ENCODE data around the gene ZNF221.

Gene ZNF221

DNA sequence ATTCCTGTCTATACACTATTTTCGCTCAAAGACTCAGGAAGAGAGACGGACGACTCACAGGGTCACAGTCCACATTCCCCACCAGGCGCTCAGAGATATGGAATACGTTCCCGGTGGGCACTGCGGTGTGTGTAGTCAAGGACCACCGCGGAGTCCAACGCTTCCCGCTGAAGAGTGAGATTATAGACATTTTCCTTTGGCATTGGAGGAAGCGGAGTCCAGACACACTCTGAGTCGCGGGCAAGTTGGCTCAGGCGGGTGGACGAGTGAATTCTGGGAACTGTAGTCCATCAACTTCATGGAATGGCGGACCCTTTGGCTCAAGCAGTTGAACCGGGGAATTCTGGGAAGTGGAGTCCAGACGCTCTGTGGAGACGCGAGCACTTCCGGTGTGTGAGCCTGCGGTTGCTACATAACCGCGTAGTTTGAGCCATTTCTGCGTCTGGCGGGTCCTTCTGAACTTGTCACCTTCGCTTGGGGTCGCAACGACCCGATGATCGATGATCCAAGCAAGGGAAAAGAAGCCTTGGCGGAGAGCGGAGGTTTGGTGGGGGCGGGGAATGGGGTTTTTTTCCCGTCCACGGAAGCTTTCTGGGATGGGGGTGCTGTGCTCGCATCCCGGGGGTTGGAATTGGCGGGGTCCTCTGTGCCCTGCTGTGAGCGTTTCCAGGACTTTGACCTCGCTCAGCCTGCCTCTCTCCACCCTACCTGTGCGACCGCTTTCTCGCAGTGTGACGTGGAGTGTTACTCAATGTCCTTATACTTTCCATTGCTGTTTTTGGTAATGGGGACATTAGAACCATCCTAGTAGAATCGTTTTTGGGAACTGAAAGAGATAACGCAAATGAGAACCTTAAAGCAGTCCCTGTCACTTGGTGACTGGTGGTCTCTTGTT is 51.8 kb downstream of the ZNF221 start, which contains the start of gene ZNF230:
ZNF230 (plus strand) TSS at position 392 of the 895 bp plus-strand sequence. CDS start 4,122 bp downstream, outside the sequence.
- TF ChIP-seq, protein P1, sequence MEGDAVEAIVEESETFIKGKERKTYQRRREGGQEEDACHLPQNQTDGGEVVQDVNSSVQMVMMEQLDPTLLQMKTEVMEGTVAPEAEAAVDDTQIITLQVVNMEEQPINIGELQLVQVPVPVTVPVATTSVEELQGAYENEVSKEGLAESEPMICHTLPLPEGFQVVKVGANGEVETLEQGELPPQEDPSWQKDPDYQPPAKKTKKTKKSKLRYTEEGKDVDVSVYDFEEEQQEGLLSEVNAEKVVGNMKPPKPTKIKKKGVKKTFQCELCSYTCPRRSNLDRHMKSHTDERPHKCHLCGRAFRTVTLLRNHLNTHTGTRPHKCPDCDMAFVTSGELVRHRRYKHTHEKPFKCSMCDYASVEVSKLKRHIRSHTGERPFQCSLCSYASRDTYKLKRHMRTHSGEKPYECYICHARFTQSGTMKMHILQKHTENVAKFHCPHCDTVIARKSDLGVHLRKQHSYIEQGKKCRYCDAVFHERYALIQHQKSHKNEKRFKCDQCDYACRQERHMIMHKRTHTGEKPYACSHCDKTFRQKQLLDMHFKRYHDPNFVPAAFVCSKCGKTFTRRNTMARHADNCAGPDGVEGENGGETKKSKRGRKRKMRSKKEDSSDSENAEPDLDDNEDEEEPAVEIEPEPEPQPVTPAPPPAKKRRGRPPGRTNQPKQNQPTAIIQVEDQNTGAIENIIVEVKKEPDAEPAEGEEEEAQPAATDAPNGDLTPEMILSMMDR (IDR thresholded peaks at IDR 0.05; ENCODE audit: low read depth, low read length) = no peak
- Histone ChIP-seq H3K36me3 (peaks cover 1% of the 10 kb centered on the region; the same call in 1 of the 2 replicates), H3K9me3 (no peaks in the 10 kb centered on the region), H3K4me3 (ENCODE audit: low read depth, low read length) (peak within 1 kb of the TSS; percentile 91), H3K4me1 (no peaks in the 10 kb centered on the region), H3K27me3 (no peaks in the 10 kb centered on the region)
- peak; percentile 90 for DNase-seq

DNA sequence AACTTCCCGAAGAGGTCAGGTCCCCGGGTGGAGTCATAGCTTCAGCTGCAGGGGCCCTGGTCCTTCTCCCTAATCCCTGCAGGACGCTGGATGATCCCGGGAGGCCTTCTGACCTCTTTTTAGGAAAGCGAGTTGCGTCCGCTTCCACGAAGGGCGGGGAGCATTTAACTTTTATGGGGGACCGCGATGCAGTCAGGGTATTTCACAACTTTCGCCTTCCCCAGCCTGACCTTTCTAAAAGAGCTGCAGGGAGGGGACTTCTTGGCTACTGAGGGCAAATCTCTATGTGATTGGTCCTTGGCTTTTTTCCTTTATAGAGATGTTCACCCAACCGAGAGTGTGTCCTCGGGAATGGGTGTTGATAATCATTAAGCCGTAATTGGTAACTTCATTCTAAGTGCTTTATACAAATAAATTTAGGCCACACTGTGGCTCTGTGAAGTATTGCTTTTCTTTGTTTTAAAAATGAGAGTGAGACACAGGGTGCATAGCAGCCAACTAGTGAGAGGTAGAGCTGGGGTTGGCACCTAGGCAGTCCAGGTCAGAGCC is 52.5 kb downstream of the ZNF221 start:
- Histone ChIP-seq H3K27me3 (no peaks in the 10 kb centered on the region), H3K4me3 (ENCODE audit: low read depth, low read length) (peak overlapping the region; percentile 91), H3K36me3 (peaks cover 7% of the 10 kb centered on the region), H3K4me1 (no peaks in the 10 kb centered on the region), H3K9me3 (no peaks in the 10 kb centered on the region)
- TF ChIP-seq, protein P1 (IDR thresholded peaks at IDR 0.05; ENCODE audit: low read depth, low read length) = no peak
- DNase-seq = no peak

DNA sequence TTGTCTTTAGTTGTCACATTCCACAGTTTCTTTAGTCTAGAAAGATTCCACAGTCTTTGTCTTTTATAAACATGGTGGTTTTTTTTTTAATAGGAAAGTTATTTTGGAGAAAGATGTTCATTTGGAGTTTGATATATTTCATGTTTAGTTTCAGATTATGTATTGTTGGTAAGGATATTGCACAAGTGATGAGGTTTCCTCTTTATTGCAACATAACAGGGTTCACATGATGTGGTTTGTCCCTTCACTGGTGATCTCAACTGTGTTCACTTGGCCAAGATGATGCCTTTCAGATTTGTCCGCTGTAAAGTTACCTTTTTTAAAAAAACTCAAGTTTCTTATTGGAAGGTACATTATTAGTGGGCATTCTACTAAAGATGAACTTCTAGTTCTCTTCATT is 54.9 kb downstream of the ZNF221 start:
- DNase-seq = no peak
- H3K36me3 ChIP-seq = peaks cover 31% of the 10 kb centered on the region
- H3K27me3 ChIP-seq = no peaks in the 10 kb centered on the region
- no peak overlapping the region for H3K4me3 ChIP-seq (ENCODE audit: low read depth, low read length)
- H3K9me3 ChIP-seq = peaks cover 6% of the 10 kb centered on the region; the same call in 1 of the 2 replicates
- TF ChIP-seq, protein P1 (IDR thresholded peaks at IDR 0.05; ENCODE audit: low read depth, low read length) = no peak
- no peaks in the 10 kb centered on the region for H3K4me1 ChIP-seq

DNA sequence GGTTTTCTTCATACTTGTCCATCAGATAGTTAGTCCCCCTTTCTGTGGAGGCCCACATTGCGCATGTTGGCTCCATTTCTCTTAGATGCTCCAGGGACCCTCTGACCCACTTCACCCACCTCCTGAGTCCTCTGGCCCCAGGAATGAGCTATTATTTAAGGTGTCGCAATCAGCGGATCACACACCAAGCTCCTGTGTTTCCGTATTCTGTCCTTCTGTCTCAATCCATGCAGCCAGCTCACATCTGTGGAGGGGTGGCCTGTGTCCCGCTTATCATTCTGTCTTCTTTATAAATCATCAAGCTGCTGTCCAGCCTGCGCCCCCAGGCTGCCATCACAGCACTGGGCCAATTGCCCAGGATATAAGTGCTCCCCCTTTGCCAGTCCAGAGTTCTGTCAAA is 56.4 kb downstream of the ZNF221 start:
- TF ChIP-seq, protein P1 (IDR thresholded peaks at IDR 0.05; ENCODE audit: low read depth, low read length) = no peak
- no peak for DNase-seq

DNA sequence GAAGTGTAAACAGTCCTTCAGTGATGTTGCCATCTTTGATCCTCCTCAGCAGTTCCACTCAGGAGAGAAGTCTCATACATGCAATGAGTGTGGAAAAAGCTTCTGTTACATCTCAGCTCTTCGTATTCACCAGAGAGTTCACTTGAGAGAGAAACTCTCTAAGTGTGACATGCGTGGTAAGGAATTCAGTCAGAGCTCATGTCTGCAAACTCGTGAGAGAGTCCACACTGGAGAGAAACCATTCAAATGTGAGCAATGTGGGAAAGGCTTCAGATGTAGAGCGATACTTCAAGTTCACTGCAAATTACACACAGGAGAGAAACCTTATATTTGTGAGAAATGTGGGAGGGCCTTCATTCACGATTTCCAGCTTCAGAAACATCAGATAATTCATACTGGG is 59.4 kb downstream of the ZNF221 start:
- Histone ChIP-seq H3K9me3 (peaks cover 6% of the 10 kb centered on the region; the same call in 1 of the 2 replicates), H3K4me1 (no peaks in the 10 kb centered on the region), H3K36me3 (peaks cover 40% of the 10 kb centered on the region), H3K27me3 (no peaks in the 10 kb centered on the region), H3K4me3 (ENCODE audit: low read depth, low read length) (no peak overlapping the region)
- DNase-seq = no peak
- TF ChIP-seq, protein P1 (IDR thresholded peaks at IDR 0.05; ENCODE audit: low read depth, low read length) = no peak

More for the DNA sequence above, 56.4 kb downstream of the ZNF221 start:
- Histone ChIP-seq H3K9me3 (peaks cover 6% of the 10 kb centered on the region; the same call in 1 of the 2 replicates), H3K4me1 (no peaks in the 10 kb centered on the region), H3K36me3 (peaks cover 40% of the 10 kb centered on the region), H3K27me3 (no peaks in the 10 kb centered on the region), H3K4me3 (ENCODE audit: low read depth, low read length) (no peak overlapping the region)

Data from BE2C (cell line).